KMS-11 (cell line): ENCODE measurements around the gene MESD.

Source experiments
- H2AFZ ChIP-seq: fragments of 200-600 bp; sonication (generic); 2 replicates; pipeline ENCODE4 v1.6.1; 2016; ENCODE audit warnings: antibody characterized with exemption, mixed run types, low read depth
- H3K27ac ChIP-seq: fragments of 200-600 bp; sonication (generic); 2 replicates; pipeline ENCODE4 v1.6.1; 2016; ENCODE audit warnings: mild to moderate bottlenecking, mixed run types
- H3K27me3 ChIP-seq: fragments of 200-600 bp; sonication (generic); 2 replicates; pipeline ENCODE4 v1.6.1; 2017; ENCODE audit warnings: mild to moderate bottlenecking, low read depth, mixed run types, moderate library complexity; ENCODE audit not compliant: insufficient read depth
- H3K36me3 ChIP-seq: fragments of 200-600 bp; sonication (generic); 2 replicates; pipeline ENCODE4 v1.6.1; 2017; ENCODE audit warnings: mild to moderate bottlenecking, mixed run types; ENCODE audit not compliant: insufficient read depth
- H3K4me1 ChIP-seq: fragments of 200-600 bp; sonication (generic); 2 replicates; pipeline ENCODE4 v1.6.1; 2016; ENCODE audit warnings: mild to moderate bottlenecking, low read depth, mixed run types; ENCODE audit not compliant: poor library complexity, severe bottlenecking
- H3K4me2 ChIP-seq: fragments of 200-600 bp; sonication (generic); 2 replicates; pipeline ENCODE4 v1.7.0; 2016; ENCODE audit warnings: mild to moderate bottlenecking, mixed run types
- H3K4me3 ChIP-seq: fragments of 200-600 bp; sonication (generic); IDR thresholded peaks from 2 replicates; pipeline ENCODE4 v1.6.1; 2017; ENCODE audit warnings: low read depth, low read length, mixed read lengths; ENCODE audit not compliant: insufficient read depth
- H3K79me2 ChIP-seq: fragments of 200-600 bp; sonication (generic); 2 replicates; pipeline ENCODE4 v1.6.1; 2016; ENCODE audit warnings: low read depth, mixed run types; ENCODE audit not compliant: insufficient read depth
- H3K9ac ChIP-seq: fragments of 200-600 bp; sonication (generic); 2 replicates; pipeline ENCODE4 v1.6.1; 2016; ENCODE audit warnings: mild to moderate bottlenecking, mixed run types
- H4K20me1 ChIP-seq: fragments of 200-600 bp; sonication (generic); 2 replicates; pipeline ENCODE4 v1.6.1; 2016; ENCODE audit warnings: mild to moderate bottlenecking, mixed run types; ENCODE audit not compliant: insufficient read depth
- TF ChIP-seq, protein P1 (sequence below): fragments of 200-600 bp; sonication (generic); conservative IDR thresholded peaks from 2 replicates; pipeline ENCODE4 v1.6.1; 2017; ENCODE audit warnings: low read depth, mild to moderate bottlenecking, antibody characterized with exemption, low read length, moderate library complexity, mixed read lengths

MESD gene

GRCh38 chr15:80949756-80950155, 39.9 kb downstream of the MESD start:
- TF ChIP-seq, protein P1, sequence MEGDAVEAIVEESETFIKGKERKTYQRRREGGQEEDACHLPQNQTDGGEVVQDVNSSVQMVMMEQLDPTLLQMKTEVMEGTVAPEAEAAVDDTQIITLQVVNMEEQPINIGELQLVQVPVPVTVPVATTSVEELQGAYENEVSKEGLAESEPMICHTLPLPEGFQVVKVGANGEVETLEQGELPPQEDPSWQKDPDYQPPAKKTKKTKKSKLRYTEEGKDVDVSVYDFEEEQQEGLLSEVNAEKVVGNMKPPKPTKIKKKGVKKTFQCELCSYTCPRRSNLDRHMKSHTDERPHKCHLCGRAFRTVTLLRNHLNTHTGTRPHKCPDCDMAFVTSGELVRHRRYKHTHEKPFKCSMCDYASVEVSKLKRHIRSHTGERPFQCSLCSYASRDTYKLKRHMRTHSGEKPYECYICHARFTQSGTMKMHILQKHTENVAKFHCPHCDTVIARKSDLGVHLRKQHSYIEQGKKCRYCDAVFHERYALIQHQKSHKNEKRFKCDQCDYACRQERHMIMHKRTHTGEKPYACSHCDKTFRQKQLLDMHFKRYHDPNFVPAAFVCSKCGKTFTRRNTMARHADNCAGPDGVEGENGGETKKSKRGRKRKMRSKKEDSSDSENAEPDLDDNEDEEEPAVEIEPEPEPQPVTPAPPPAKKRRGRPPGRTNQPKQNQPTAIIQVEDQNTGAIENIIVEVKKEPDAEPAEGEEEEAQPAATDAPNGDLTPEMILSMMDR, result no peak
- Histone ChIP-seq H3K79me2 (no peaks in the 10 kb centered on the region), H2AFZ (no peak overlapping the region), H3K9ac (no peak overlapping the region), H3K4me3 (no peak overlapping the region), H3K36me3 (no peaks in the 10 kb centered on the region), H4K20me1 (no peaks in the 10 kb centered on the region), H3K27me3 (no peaks in the 10 kb centered on the region), H3K4me2 (no peak overlapping the region), H3K27ac (no peak overlapping the region), H3K4me1 (no peaks in the 10 kb centered on the region)

DNA sequence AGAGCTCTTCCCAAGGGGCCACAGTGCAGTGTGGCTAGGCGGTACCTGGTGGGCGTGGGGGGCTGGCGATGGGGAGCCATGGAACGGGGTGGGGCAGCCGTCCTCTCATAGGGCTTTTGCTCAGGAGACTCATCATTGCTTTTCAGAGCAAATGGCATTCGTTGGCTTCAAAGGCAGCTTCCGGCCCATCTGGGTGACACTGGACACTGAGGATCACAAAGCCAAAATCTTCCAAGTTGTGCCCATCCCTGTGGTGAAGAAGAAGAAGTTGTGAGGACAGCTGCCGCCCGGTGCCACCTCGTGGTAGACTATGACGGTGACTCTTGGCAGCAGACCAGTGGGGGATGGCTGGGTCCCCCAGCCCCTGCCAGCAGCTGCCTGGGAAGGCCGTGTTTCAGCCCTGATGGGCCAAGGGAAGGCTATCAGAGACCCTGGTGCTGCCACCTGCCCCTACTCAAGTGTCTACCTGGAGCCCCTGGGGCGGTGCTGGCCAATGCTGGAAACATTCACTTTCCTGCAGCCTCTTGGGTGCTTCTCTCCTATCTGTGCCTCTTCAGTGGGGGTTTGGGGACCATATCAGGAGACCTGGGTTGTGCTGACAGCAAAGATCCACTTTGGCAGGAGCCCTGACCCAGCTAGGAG, 40.8 kb downstream of the MESD start:
- H3K4me2 ChIP-seq, result no peak overlapping the region
- no peaks in the 10 kb centered on the region for H3K27me3 ChIP-seq
- H3K9ac ChIP-seq, result no peak overlapping the region
- H3K4me1 ChIP-seq, result no peaks in the 10 kb centered on the region
- H3K4me3 ChIP-seq, result no peak overlapping the region
- H3K27ac ChIP-seq, result no peak overlapping the region
- H4K20me1 ChIP-seq, result no peaks in the 10 kb centered on the region
- TF ChIP-seq, protein P1, result no peak
- no peaks in the 10 kb centered on the region for H3K79me2 ChIP-seq
- no peaks in the 10 kb centered on the region for H3K36me3 ChIP-seq
- no peak overlapping the region for H2AFZ ChIP-seq

DNA sequence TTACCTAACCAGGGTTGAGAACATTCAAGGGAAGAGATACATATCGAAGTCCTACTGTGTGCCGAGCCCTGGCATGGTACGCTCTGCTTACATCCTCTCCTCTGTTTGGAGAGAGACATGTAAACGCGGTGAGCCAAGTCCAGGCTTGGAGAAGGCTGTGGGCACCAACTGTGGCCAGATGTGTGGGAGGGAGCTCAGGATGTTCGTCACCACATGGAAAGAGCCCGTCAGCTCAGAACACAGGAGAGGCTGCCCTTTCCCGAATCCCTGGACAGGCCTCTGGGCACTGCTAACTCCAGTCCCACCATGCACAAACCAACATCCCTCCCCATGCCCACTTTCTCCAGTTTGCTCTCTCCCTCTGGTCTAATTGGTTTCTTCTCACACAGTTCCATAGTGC, 43.0 kb downstream of the MESD start:
- Histone ChIP-seq H3K9ac (no peak overlapping the region), H3K79me2 (no peaks in the 10 kb centered on the region), H3K27ac (no peak overlapping the region), H3K4me3 (no peak overlapping the region), H3K4me1 (no peaks in the 10 kb centered on the region), H2AFZ (no peak overlapping the region), H3K27me3 (no peaks in the 10 kb centered on the region), H3K36me3 (no peaks in the 10 kb centered on the region), H3K4me2 (no peak overlapping the region), H4K20me1 (no peaks in the 10 kb centered on the region)
- TF ChIP-seq, protein P1, result no peak

DNA sequence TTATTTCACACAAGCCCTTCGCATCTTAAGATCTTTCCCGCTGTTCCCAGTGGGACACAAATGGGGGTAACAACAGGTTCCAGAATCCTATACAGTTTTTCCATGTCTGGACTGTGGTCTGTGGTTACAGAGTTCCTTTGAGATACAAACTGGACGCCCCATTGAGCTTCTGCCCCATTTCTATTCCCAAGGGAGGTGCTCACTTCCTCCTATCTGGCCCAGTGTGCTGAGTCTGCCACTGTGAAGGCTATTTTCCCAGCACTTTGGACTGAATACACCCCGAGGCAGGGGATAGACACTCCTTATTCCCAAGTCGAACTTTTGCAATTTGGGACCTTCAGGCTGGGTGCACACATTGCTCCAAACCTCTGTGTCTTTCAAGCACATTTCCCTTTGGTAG, 44.0 kb downstream of the MESD start:
- Histone ChIP-seq H3K36me3 (no peaks in the 10 kb centered on the region), H4K20me1 (no peaks in the 10 kb centered on the region), H3K27ac (no peak overlapping the region), H3K27me3 (no peaks in the 10 kb centered on the region), H3K9ac (no peak overlapping the region), H3K4me2 (no peak overlapping the region), H3K79me2 (no peaks in the 10 kb centered on the region), H2AFZ (no peak overlapping the region), H3K4me1 (no peaks in the 10 kb centered on the region), H3K4me3 (no peak overlapping the region)
- TF ChIP-seq, protein P1, result no peak
